Colonic mucosa (tissue), 4 donors: ENCODE results near the gene GAB2. TPM values are rescaled to one million over a fixed set of nuclear protein-coding genes. Genes with fewer than 3 reads are reported as not detected.

Experiments used
- DNase-seq: peaks from one replicate; pipeline ENCODE4 v3.0.0-alpha.2; 2020
- H3K27ac ChIP-seq: fragments of 200-600 bp; one replicate; pipeline ENCODE4 v1.8.0; 2021
- H3K27me3 ChIP-seq: fragments of 200-600 bp; one replicate; pipeline ENCODE4 v1.8.0; 2021
- H3K36me3 ChIP-seq: fragments of 200-600 bp; one replicate; pipeline ENCODE4 v1.8.0; 2021
- H3K4me1 ChIP-seq: fragments of 200-600 bp; one replicate; pipeline ENCODE4 v1.8.0; 2021; ENCODE audit warnings: mild to moderate bottlenecking
- H3K4me3 ChIP-seq: fragments of 200-600 bp; one replicate; pipeline ENCODE4 v1.8.0; 2021
- H3K9ac ChIP-seq, 2 donors: one replicate each; pipeline ENCODE4 v1.7.0; 2013; ENCODE audit warnings: control low read depth in 2 of 2, low read depth in 2 of 2, low read length in 2 of 2
- H3K9me3 ChIP-seq: fragments of 200-600 bp; one replicate; pipeline ENCODE4 v1.8.0; 2021
- intact Hi-C: fragments of 100-400 bp; cut with DNase I; formaldehyde crosslinking; loops from one replicate; pipeline ENCODE4 v1.14.1; 2022
- total RNA-seq, 2 donors: library from RNA; stranded (reverse); fragmentation: NEBNext Ultra II Directional in 1 of 2; extraction: Animal tissue kit (Norgen Biotek cat#: 25700) in 1 of 2; gene quantifications; one replicate each; pipeline ENCODE4 v1.2.1, GENCODE V29; 2021
- TF ChIP-seq, protein P1 (sequence below): fragments of 200-600 bp; IDR thresholded peaks from one replicate; pipeline ENCODE4 v1.8.0; 2022; ENCODE audit warnings: antibody characterized with exemption, mild to moderate bottlenecking
- donor health status: healthy.
- donor health status: DM: no; HTN: no; CAD: no.
- donor health status: DM: no; HTN: no; CAD: no.

Gene GAB2
- total RNA-seq, 2 donors from 2014 or later: 20.0 to 21.1 TPM

DNA sequence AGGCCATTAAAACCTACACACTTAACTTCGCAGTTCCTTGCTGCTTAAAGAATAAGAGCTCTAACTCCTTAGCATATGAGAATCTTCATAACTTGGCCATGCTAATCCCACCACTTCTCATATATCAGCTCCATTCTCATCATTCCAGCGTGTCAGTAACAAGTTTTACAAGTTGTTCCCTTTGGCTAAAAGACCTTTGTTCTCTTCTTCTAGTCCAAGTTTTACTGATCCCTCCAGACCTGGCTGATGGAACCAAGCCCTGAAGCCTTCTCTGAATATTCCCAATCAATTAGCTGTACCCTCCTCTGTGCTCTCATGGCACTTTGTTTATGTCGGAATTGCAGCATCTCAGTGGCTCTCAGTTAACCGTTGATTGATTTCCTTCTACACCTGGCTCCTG lies 35.8 kb downstream of the GAB2 start:
- H3K36me3 ChIP-seq: no peaks in the 10 kb centered on the region
- H3K9ac ChIP-seq: no peak overlapping the region
- no peaks in the 10 kb centered on the region for H3K4me1 ChIP-seq
- no peak overlapping the region for H3K4me3 ChIP-seq
- no peak overlapping the region for H3K27ac ChIP-seq
- no peak for DNase-seq
- H3K9me3 ChIP-seq: no peaks in the 10 kb centered on the region
- TF ChIP-seq, protein P1, sequence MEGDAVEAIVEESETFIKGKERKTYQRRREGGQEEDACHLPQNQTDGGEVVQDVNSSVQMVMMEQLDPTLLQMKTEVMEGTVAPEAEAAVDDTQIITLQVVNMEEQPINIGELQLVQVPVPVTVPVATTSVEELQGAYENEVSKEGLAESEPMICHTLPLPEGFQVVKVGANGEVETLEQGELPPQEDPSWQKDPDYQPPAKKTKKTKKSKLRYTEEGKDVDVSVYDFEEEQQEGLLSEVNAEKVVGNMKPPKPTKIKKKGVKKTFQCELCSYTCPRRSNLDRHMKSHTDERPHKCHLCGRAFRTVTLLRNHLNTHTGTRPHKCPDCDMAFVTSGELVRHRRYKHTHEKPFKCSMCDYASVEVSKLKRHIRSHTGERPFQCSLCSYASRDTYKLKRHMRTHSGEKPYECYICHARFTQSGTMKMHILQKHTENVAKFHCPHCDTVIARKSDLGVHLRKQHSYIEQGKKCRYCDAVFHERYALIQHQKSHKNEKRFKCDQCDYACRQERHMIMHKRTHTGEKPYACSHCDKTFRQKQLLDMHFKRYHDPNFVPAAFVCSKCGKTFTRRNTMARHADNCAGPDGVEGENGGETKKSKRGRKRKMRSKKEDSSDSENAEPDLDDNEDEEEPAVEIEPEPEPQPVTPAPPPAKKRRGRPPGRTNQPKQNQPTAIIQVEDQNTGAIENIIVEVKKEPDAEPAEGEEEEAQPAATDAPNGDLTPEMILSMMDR: no peak
- intact Hi-C loops: no loop called here
- H3K27me3 ChIP-seq: no peaks in the 10 kb centered on the region

DNA sequence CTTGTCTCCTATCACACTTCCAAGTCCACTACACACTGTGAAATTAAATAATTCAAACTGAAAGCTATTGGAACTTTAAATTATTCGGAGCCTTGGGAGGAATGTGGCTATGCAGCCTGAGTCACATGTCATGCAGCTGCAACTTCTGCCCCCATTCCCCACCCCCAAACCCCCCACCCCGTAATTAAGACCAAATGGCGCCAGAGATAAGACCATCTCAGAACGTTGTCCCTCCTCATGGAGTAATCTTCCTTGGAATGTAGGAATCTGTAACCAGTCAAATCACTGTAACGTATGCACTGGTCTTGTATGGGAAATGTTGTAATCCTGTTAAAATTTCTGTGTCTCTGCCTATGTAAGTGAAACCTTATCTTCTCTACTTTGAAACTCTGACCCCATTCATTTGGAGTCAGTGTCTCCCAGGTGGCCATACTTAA lies 37.0 kb downstream of the GAB2 start:
- H3K9me3 ChIP-seq: no peaks in the 10 kb centered on the region
- intact Hi-C loops: no loop called here
- no peak overlapping the region for H3K9ac ChIP-seq
- no peak overlapping the region for H3K27ac ChIP-seq
- no peak for DNase-seq
- TF ChIP-seq, protein P1: no peak
- H3K4me3 ChIP-seq: no peak overlapping the region
- no peaks in the 10 kb centered on the region for H3K27me3 ChIP-seq
- H3K36me3 ChIP-seq: no peaks in the 10 kb centered on the region
- no peaks in the 10 kb centered on the region for H3K4me1 ChIP-seq

DNA sequence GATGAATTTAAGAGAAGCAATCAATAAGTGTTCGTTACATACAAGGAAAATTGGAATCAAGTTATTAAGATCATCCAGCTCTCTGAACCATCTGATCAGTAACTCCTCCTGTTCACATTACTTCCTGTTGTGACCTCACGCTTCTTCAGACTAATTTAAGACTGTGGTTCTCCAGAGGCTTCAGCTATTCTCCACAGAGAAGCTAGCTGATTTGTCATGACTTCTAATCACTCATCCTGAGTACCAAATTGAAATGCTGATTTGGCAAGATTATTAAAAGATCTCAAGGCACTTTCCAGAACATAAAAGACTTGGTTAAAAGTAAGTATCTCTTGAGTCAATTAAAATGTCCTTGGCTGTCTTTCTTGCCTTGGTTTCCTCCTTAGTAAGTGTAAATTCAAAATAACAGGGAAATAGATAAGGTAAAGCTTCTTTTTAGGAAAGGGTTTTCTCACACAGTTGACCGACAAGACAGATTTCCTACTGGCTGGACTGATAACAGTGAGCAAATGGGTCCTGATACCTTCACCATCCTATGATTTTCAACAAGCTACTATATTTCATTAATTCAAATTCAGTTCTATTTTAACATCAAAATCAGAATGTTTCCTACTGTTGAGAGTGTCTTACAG lies 38.5 kb downstream of the GAB2 start:
- intact Hi-C loops: no loop called here
- DNase-seq: no peak
- TF ChIP-seq, protein P1: no peak
- H3K4me1 ChIP-seq: no peaks in the 10 kb centered on the region
- no peak overlapping the region for H3K9ac ChIP-seq
- no peak overlapping the region for H3K4me3 ChIP-seq
- H3K27me3 ChIP-seq: no peaks in the 10 kb centered on the region
- no peaks in the 10 kb centered on the region for H3K36me3 ChIP-seq
- H3K9me3 ChIP-seq: no peaks in the 10 kb centered on the region
- no peak overlapping the region for H3K27ac ChIP-seq

DNA sequence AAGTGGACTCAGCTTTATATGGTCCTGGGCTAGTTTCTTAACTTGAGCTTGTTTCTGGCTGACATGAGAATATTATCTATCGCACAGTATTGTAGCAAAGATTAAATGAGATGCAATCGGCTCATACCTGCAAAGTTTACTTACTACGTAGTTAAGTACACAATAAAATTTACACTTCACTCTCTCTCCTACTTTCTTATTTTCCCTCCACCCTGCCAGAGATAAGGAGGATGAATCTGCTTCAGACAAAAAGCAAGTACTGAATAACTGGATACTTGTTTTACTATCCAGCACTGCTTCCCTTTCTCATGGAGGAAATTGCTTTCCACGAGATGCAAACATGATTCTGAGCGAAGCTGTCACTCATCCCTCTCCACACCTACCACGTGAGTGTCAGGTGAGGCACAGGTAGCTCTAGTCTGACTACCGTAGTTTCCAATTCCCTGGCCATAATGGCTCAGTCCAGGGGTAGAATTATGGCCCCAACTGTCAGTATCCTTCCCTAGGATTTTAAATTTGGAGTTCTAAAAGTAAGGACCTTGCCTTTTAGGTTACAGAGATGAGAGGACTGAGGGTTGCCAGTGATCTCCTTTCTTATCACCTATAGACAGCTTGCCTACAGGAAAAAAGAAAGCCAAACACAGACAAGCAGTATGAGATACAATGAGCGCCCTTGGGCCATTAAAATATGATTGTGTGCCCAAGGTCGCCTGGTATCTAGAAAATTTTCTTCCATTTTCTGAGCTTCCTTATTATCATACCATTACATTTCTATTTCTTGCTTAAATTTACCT lies 39.8 kb downstream of the GAB2 start:
- intact Hi-C loops: no loop called here
- TF ChIP-seq, protein P1: no peak
- Histone ChIP-seq H3K4me3 (no peak overlapping the region), H3K27me3 (no peaks in the 10 kb centered on the region), H3K9me3 (no peaks in the 10 kb centered on the region), H3K9ac (peak overlapping the region in 1 of 2 donors; percentile 53), H3K4me1 (no peaks in the 10 kb centered on the region), H3K36me3 (no peaks in the 10 kb centered on the region), H3K27ac (peak overlapping the region; percentile 50)
- DNase-seq: peak; percentile 64

DNA sequence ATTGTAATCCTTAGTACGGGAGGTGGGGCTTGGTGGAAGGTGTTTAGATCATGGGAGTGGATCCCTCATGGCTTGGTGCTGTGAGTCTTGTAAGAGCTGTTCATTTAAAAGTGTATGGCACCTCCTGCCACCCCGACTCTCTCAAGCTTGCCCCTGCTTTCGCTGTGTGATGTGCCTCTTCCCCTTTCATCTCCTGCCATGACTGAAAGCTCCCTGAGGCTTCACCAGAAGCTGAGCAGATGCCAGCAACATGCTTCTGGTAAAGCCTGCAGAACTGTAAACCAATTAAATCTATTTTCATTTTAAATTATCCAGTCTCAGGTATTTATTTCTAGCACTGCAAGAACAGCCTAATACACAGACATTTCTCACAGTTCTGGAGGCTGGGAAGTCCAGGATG lies 40.8 kb downstream of the GAB2 start:
- Histone ChIP-seq H3K27me3 (no peaks in the 10 kb centered on the region), H3K4me1 (no peaks in the 10 kb centered on the region), H3K9me3 (no peaks in the 10 kb centered on the region), H3K9ac (no peak overlapping the region), H3K4me3 (no peak overlapping the region), H3K36me3 (no peaks in the 10 kb centered on the region), H3K27ac (peak overlapping the region; percentile 41)
- no peak for DNase-seq
- intact Hi-C loops: no loop called here
- TF ChIP-seq, protein P1: no peak
